Tongue (tissue), 2 donors: ENCODE measurements around the gene TFEC. TPM values are rescaled to one million over a fixed set of nuclear protein-coding genes. Genes with fewer than 3 reads are reported as not detected.
"Not testable (repeated sequence)": the region's sequence is repeated elsewhere in the genome, so short reads cannot be mapped to it uniquely, and the experiment has no call there.

Experiments
- DNase-seq: peaks from one replicate; pipeline ENCODE4 v3.0.0-alpha.2; 2015
- total RNA-seq: library from RNA; depleted of rRNA; stranded (reverse); fragments of >200 nt; gene quantifications from one replicate; pipeline ENCODE4 v1.2.3, GENCODE V29; 2014

Gene TFEC
- 1.5 TPM for total RNA-seq

- DNase-seq, result no peak
These were observed at the start of gene TFEC for GRCh38 chr7:116030651-116031276. Gene TFEC (minus strand): TSS chr7:116030763. CDS start chr7:115984441, 46,322 bp downstream.

GRCh38 chr7:116075351-116076145 is 45.0 kb upstream of the TFEC start:
- DNase-seq, result no peak

- no peak for DNase-seq
These were observed 41.1 kb upstream of the TFEC start for GRCh38 chr7:116071629-116072028.

- no peak for DNase-seq
These were observed 33.6 kb upstream of the TFEC start for GRCh38 chr7:116064179-116064578.

GRCh38 chr7:116062666-116063065 is 32.1 kb upstream of the TFEC start:
- no peak for DNase-seq

GRCh38 chr7:116052006-116052405 is 21.4 kb upstream of the TFEC start:
- no peak for DNase-seq

- not testable (repeated sequence) for DNase-seq
These were observed 16.7 kb upstream of the TFEC start for GRCh38 chr7:116047261-116047660.

GRCh38 chr7:116045532-116045931 is 15.0 kb upstream of the TFEC start:
- DNase-seq, result no peak

GRCh38 chr7:116041615-116042014 is 11.1 kb upstream of the TFEC start:
- DNase-seq, result no peak

GRCh38 chr7:116037401-116037800 is 6.8 kb upstream of the TFEC start:
- no peak for DNase-seq

GRCh38 chr7:116034411-116034810 is 3.8 kb upstream of the TFEC start:
- no peak for DNase-seq

GRCh38 chr7:116032886-116033285 is 2.3 kb upstream of the TFEC start:
- DNase-seq, result no peak

- DNase-seq, result no peak
These were observed 1.8 kb downstream of the TFEC start for GRCh38 chr7:116028787-116029186.

- DNase-seq, result no peak
These were observed 2.8 kb downstream of the TFEC start for GRCh38 chr7:116027786-116028185.

- DNase-seq, result no peak
These were observed 5.4 kb downstream of the TFEC start for GRCh38 chr7:116024826-116025809.

GRCh38 chr7:116021237-116021636 is 9.3 kb downstream of the TFEC start:
- DNase-seq, result no peak

- DNase-seq, result no peak
These were observed 11.8 kb downstream of the TFEC start for GRCh38 chr7:116018731-116019130.

- DNase-seq, result no peak
These were observed 16.9 kb downstream of the TFEC start for GRCh38 chr7:116013675-116014074.

- no peak for DNase-seq
These were observed 19.0 kb downstream of the TFEC start for GRCh38 chr7:116011584-116011983.

- DNase-seq, result not testable (repeated sequence)
These were observed 25.8 kb downstream of the TFEC start for GRCh38 chr7:116004762-116005161.

GRCh38 chr7:115997221-115997620 is 33.3 kb downstream of the TFEC start:
- DNase-seq, result no peak

- no peak for DNase-seq
These were observed 34.9 kb downstream of the TFEC start for GRCh38 chr7:115995701-115996100.

GRCh38 chr7:115988401-115988800 is 42.2 kb downstream of the TFEC start:
- DNase-seq, result no peak
